Endothelial cell of umbilical vein (primary cell): ENCODE results near the gene SEMG2. TPM values are rescaled to one million over a fixed set of nuclear protein-coding genes. Genes with fewer than 3 reads are reported as not detected.

Experiments used
- BruUV-seq: library from RNA; stranded (reverse); fragments of 400-500 nt; replicated peaks from 2 replicates; lab custom pipeline; 2021; lab: Mats Ljungman, UMichigan
- CTCF ChIA-PET: fragments of 300-600, 350-600 bp; sonication (Branson Sonifier 250); formaldehyde crosslinking; loops from one replicate; lab custom pipeline; 2021; ENCODE audit warnings: antibody characterized with exemption, inconsistent platforms; lab: Charles Lee
- POLR2A ChIA-PET: fragments of 300-600, 350-600 bp; sonication (Branson Sonifier 250); formaldehyde crosslinking; loops from one replicate; lab custom pipeline; 2021; ENCODE audit warnings: antibody characterized with exemption, inconsistent platforms; lab: Charles Lee
- DNase-seq: peaks from one replicate; pipeline ENCODE4 v3.0.0-alpha.2; 2011; ENCODE audit warnings: low read depth, low spot score
- FAIRE-seq: peaks from 2 replicates; lab custom pipeline; 2011; peaks lifted over from hg19 to GRCh38; lab: Jason Lieb, UNC
- H2AFZ ChIP-seq: 2 replicates; pipeline ENCODE4 v1.6.0; 2012; ENCODE audit warnings: low read depth, low read length, control low read depth, inconsistent platforms
- H3K27ac ChIP-seq: 2 replicates; pipeline ENCODE4 v1.5.1; 2011; ENCODE audit warnings: low read depth, mild to moderate bottlenecking, control low read depth, low read length, moderate library complexity; ENCODE audit not compliant: insufficient read depth
- H3K27me3 ChIP-seq, 2 experiments: 2 replicates each; pipeline versions ENCODE4 v1.6.0 to v1.6.1; 2011; ENCODE audit warnings: low read length in 2 of 2, mixed read lengths in 1 of 2; ENCODE audit not compliant: control insufficient read depth in 2 of 2, insufficient read depth in 2 of 2
- H3K36me3 ChIP-seq, 2 experiments: 2 replicates in 1 of 2; 3 replicates in 1 of 2; pipeline ENCODE4 v1.5.1; 2011; ENCODE audit warnings: low read length in 2 of 2, mild to moderate bottlenecking in 1 of 2, moderate library complexity in 1 of 2; ENCODE audit not compliant: control insufficient read depth in 2 of 2, insufficient read depth in 2 of 2; ENCODE audit errors: extremely low read depth in 1 of 2
- H3K4me1 ChIP-seq: 3 replicates; pipeline ENCODE4 v1.5.1; 2011; ENCODE audit warnings: mild to moderate bottlenecking, low read length; ENCODE audit not compliant: control insufficient read depth, insufficient read depth; ENCODE audit errors: extremely low read depth
- H3K4me2 ChIP-seq: 2 replicates; pipeline ENCODE4 v1.6.1; 2011; ENCODE audit warnings: low read length, control low read depth, mixed read lengths; ENCODE audit not compliant: insufficient read depth
- H3K4me3 ChIP-seq, 3 experiments: fragments of 200-600 bp in 1 of 3; sonication (generic), shearing (Covaris generic) in 1 of 3; replicated peaks in 1 of 3; 2 replicates each; pipeline ENCODE4 v1.5.1; 2011 to 2016; ENCODE audit warnings: control low read depth in 3 of 3, low read length in 3 of 3, mild to moderate bottlenecking in 2 of 3, inconsistent platforms in 1 of 3, low read depth in 1 of 3, moderate library complexity in 1 of 3; ENCODE audit not compliant: insufficient read depth in 1 of 3
- H3K79me2 ChIP-seq: 2 replicates; pipeline ENCODE4 v1.6.0; 2012; ENCODE audit warnings: low read length, inconsistent platforms; ENCODE audit not compliant: control insufficient read depth, insufficient read depth
- H3K9ac ChIP-seq: replicated peaks from 2 replicates; pipeline ENCODE3; 2011; ENCODE audit warnings: low read length, control low read depth; ENCODE audit not compliant: insufficient read depth; ENCODE audit errors: extremely low read depth
- H3K9me1 ChIP-seq: replicated peaks from 3 replicates; pipeline ENCODE4 v1.6.0; 2011; ENCODE audit warnings: mild to moderate bottlenecking, low read length; ENCODE audit not compliant: control insufficient read depth, insufficient read depth; ENCODE audit errors: extremely low read depth
- H3K9me3 ChIP-seq: replicated peaks from 2 replicates; pipeline ENCODE4 v1.5.1; 2012; ENCODE audit warnings: low read length, inconsistent platforms; ENCODE audit not compliant: control insufficient read depth, insufficient read depth
- H4K20me1 ChIP-seq: replicated peaks from 2 replicates; pipeline ENCODE3; 2011; ENCODE audit warnings: mild to moderate bottlenecking, low read length; ENCODE audit not compliant: control insufficient read depth, insufficient read depth; ENCODE audit errors: extremely low read depth
- EZH2 ChIP-seq: IDR thresholded peaks from 2 replicates; pipeline ENCODE4 v1.6.1; 2012; ENCODE audit warnings: borderline replicate concordance, low read depth, mild to moderate bottlenecking, moderate library complexity, low read length, inconsistent platforms; ENCODE audit not compliant: severe bottlenecking
- GATA2 ChIP-seq: IDR thresholded peaks from 2 replicates; pipeline ENCODE4 v1.7.0; 2011; ENCODE audit warnings: low read depth, mild to moderate bottlenecking, moderate library complexity, mixed read lengths, low read length; ENCODE audit not compliant: insufficient read length, insufficient read depth
- JUN ChIP-seq: IDR thresholded peaks from 2 replicates; pipeline ENCODE4 v1.6.1; 2011; ENCODE audit warnings: borderline replicate concordance, low read depth; ENCODE audit not compliant: insufficient read length, insufficient read depth
- MYC ChIP-seq: IDR thresholded peaks from one replicate; pipeline ENCODE4 v1.6.1; 2011; ENCODE audit warnings: mild to moderate bottlenecking, low read depth, low read length
- POLR2A ChIP-seq: IDR thresholded peaks from 2 replicates; pipeline ENCODE4 v1.6.1; 2012; ENCODE audit warnings: low read depth, mild to moderate bottlenecking, control low read depth, low read length
- dilution Hi-C: fragments of 300-500 bp; cut with MboI; formaldehyde crosslinking; loops from one replicate; pipeline ENCODE4 v1.15.0; 2019; ENCODE audit warnings: low sequenced_read_pairs; ENCODE audit not compliant: extremely low pct_ligation_motif_present
- intact Hi-C: fragments of 100-400 bp; cut with micrococcal nuclease; formaldehyde crosslinking; loops from one replicate; pipeline ENCODE4 v1.10.0; 2022
- polyA plus RNA-seq, 4 experiments: library from polyadenylated mRNA; depleted of rRNA in 3 of 4; stranded (reverse) in 3 of 4; unstranded in 1 of 4; fragments of >200 nt; gene quantifications; 2 replicates each; pipeline versions ENCODE4 v1.2.1 to v1.2.3, GENCODE V29; 2011 to 2012; ENCODE audit warnings: missing spikeins in 1 of 4
- total RNA-seq: library from RNA; stranded (reverse); gene quantifications from 2 replicates; pipeline ENCODE4 v1.2.3, GENCODE V29; 2021
- TF ChIP-seq, protein P1 (sequence below), 2 donors: IDR thresholded peaks; 1 replicate in 1 of 2; 2 replicates in 1 of 2; pipeline ENCODE4 v1.5.1; 2011; ENCODE audit warnings: low read length in 2 of 2, mild to moderate bottlenecking in 2 of 2, moderate library complexity in 2 of 2, control low read depth in 1 of 2, inconsistent platforms in 1 of 2, low read depth in 1 of 2; ENCODE audit not compliant: insufficient read depth in 1 of 2; ENCODE audit errors: extremely low read depth in 1 of 2

SEMG2 gene
- total and polyA plus RNA-seq, 2 donors (not counting 3 experiments of a cell fraction or from before 2014, with no cell fraction given): not detected

DNA sequence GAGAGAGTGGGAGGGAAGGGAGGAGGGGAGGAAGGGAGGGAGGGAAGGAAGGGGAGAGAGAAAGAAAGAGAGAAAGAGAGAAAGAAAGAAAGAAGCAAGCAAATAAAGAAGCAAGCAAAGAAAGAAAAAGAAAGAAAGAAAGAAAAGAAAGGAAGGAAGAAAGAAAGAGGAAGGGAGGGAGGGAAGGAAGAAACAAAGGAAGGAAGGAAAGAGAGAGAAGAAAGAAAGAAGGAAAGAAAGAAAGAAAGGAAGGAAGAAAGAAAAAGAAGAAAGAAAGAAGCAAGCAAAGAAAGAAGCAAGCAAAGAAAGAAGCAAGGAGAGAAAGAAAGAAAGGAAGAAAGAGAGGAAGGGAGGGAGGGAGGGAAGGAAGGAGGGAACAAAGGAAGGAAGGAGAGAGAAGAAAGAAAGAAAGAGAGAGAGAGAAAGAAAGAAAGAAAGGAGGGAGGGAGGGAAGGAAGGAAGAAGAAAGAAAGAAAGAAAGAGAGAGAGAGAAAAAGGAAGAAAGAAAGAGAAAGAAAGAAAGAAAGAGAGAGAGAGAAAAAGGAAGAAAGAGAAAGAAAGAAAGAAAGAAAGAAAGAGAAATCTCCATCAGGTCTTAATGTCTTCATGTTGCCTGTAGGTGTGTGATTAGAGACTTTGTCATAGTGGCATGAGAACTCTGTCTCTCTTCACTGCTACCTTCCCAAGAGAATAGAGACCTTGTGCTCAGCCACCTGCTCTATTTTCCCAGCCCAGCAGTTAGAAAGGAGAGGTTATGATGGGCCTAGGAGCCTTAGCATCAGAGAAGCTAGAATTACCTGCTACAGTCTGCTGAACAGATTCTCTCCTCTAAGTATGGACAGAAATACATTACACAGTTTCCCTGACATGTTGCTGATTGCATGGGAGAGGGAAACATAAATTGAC is 9.4 kb upstream of the SEMG2 start:
- Histone ChIP-seq H4K20me1 (no peaks in the 10 kb centered on the region), H3K36me3 (no peaks in the 10 kb centered on the region), H2AFZ (no peak overlapping the region), H3K79me2 (no peaks in the 10 kb centered on the region), H3K27me3 (no peaks in the 10 kb centered on the region), H3K27ac (no peak overlapping the region), H3K4me1 (no peaks in the 10 kb centered on the region), H3K9me1 (no peaks in the 10 kb centered on the region), H3K4me3 (no peak overlapping the region), H3K4me2 (no peak overlapping the region), H3K9me3 (no peaks in the 10 kb centered on the region), H3K9ac (no peak overlapping the region)
- POLR2A ChIA-PET: no interaction called here
- dilution Hi-C loops: no loop called here
- DNase-seq (no peak), FAIRE-seq (no peak)
- TF ChIP-seq, protein P1, sequence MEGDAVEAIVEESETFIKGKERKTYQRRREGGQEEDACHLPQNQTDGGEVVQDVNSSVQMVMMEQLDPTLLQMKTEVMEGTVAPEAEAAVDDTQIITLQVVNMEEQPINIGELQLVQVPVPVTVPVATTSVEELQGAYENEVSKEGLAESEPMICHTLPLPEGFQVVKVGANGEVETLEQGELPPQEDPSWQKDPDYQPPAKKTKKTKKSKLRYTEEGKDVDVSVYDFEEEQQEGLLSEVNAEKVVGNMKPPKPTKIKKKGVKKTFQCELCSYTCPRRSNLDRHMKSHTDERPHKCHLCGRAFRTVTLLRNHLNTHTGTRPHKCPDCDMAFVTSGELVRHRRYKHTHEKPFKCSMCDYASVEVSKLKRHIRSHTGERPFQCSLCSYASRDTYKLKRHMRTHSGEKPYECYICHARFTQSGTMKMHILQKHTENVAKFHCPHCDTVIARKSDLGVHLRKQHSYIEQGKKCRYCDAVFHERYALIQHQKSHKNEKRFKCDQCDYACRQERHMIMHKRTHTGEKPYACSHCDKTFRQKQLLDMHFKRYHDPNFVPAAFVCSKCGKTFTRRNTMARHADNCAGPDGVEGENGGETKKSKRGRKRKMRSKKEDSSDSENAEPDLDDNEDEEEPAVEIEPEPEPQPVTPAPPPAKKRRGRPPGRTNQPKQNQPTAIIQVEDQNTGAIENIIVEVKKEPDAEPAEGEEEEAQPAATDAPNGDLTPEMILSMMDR (IDR thresholded peaks at IDR 0.05; ENCODE audit: extremely low read depth in 1 of 2, insufficient read depth in 1 of 2, low read depth in 1 of 2, low read length in 2 of 2): no peak
- TF ChIP-seq POLR2A (no peak), EZH2 (no peak), MYC (no peak), GATA2 (no peak), JUN (no peak)
- intact Hi-C loops: no loop called here
- CTCF ChIA-PET: no interaction called here
- no TSS peak for BruUV-seq
